Spleen (tissue), 11 donors: Measurements from ENCODE around the gene ZNF76. TPM values are rescaled to one million over a fixed set of nuclear protein-coding genes. Genes with fewer than 3 reads are reported as not detected.

ENCODE experiments used
- DNase-seq: peaks from one replicate; pipeline ENCODE4 v3.0.0-alpha.2; 2020
- H3K27ac ChIP-seq, 8 donors: fragments of 200-600 bp; sonication (generic) in 7 of 8; 1 replicate in 4 of 8; 2 replicates in 4 of 8; pipeline versions ENCODE4 v1.5.0 to v1.8.0; 2016 to 2021; ENCODE audit warnings: inconsistent platforms in 4 of 8, mild to moderate bottlenecking in 4 of 8, moderate library complexity in 1 of 8
- H3K27me3 ChIP-seq, 7 donors: fragments of 200-600 bp; sonication (generic) in 6 of 7; replicated peaks in 1 of 7; 1 replicate in 4 of 7; 2 replicates in 3 of 7; pipeline versions ENCODE4 v1.5.0 to v1.8.0; 2016 to 2021; ENCODE audit warnings: inconsistent platforms in 3 of 7, mild to moderate bottlenecking in 1 of 7
- H3K36me3 ChIP-seq, 6 donors: fragments of 200-600 bp; sonication (generic) in 5 of 6; 1 replicate in 4 of 6; 2 replicates in 2 of 6; pipeline versions ENCODE4 v1.5.0 to v1.8.0; 2016 to 2021; ENCODE audit warnings: inconsistent platforms in 2 of 6
- H3K4me1 ChIP-seq, 6 donors: fragments of 200-600 bp; sonication (generic) in 5 of 6; 1 replicate in 3 of 6; 2 replicates in 3 of 6; pipeline versions ENCODE4 v1.5.0 to v1.8.0; 2016 to 2021; ENCODE audit warnings: inconsistent platforms in 3 of 6
- H3K4me3 ChIP-seq, 8 donors: fragments of 200-600 bp; sonication (generic) in 7 of 8; 1 replicate in 4 of 8; 2 replicates in 4 of 8; pipeline versions ENCODE4 v1.5.0 to v1.8.0; 2016 to 2021; ENCODE audit warnings: inconsistent platforms in 4 of 8, mild to moderate bottlenecking in 4 of 8, moderate library complexity in 2 of 8
- H3K9me3 ChIP-seq, 8 donors: fragments of 200-600 bp; sonication (generic) in 7 of 8; 1 replicate in 4 of 8; 2 replicates in 4 of 8; pipeline versions ENCODE4 v1.5.0 to v1.8.0; 2016 to 2021; ENCODE audit warnings: inconsistent platforms in 4 of 8
- CTCF ChIP-seq, 11 experiments: fragments of 200-600 bp in 7 of 11; fragments of 450-650 bp in 4 of 11; sonication (generic) in 4 of 11; IDR thresholded peaks in 8 of 11; conservative IDR thresholded peaks in 3 of 11; 1 replicate in 7 of 11; 2 replicates in 4 of 11; pipeline versions ENCODE4 v1.4.0 to v1.8.0; 2016 to 2021; ENCODE audit warnings: antibody characterized with exemption in 11 of 11, inconsistent platforms in 4 of 11, mild to moderate bottlenecking in 1 of 11
- POLR2A ChIP-seq, 3 donors: fragments of 450-650 bp; IDR thresholded peaks; one replicate each; pipeline ENCODE4 v1.5.1; 2017; ENCODE audit warnings: antibody characterized with exemption in 3 of 3, mild to moderate bottlenecking in 1 of 3
- POLR2AphosphoS5 ChIP-seq, 3 donors: sonication (generic); formaldehyde crosslinking; IDR thresholded peaks; one replicate each; pipeline ENCODE4 v1.5.1; 2017; ENCODE audit warnings: antibody characterized with exemption in 3 of 3
- WGBS, 5 donors: extraction: QIAGEN DNeasy Blood & Tissue Kit in 3 of 5; methylation state at CpG; one replicate each; pipeline versions ENCODE4 v1.1.5 to v1.1.7; 2013 to 2018; 5-methylcytosine and 5-hydroxymethylcytosine counted together
- intact Hi-C: fragments of 100-400 bp; cut with DNase I; formaldehyde crosslinking; loops from one replicate; pipeline ENCODE4 v1.15.0; 2023; ENCODE audit warnings: low total_unique reads
- polyA plus RNA-seq, 3 donors: library from polyadenylated mRNA; stranded (reverse); fragments of 200-250 nt; gene quantifications; one replicate each; pipeline ENCODE4 v1.2.1, GENCODE V29; 2013
- total RNA-seq, 7 donors: library from RNA; depleted of rRNA in 3 of 7; stranded (reverse); fragments of >200 nt in 3 of 7; fragmentation: NEBNext Ultra II Directional in 4 of 7; extraction: Animal tissue kit (Norgen Biotek cat#: 25700) in 4 of 7; gene quantifications; one replicate each; pipeline versions ENCODE4 v1.1.0 to v1.2.1, GENCODE V29; 2016 to 2021
- donor health status: healthy with polysubstance abuse.
- donor health status: DM: no; HTN: no; CAD: no; lungs with moderate emphysema.
- donor health status: DM: no; HTN: no; CAD: no.
- donor health status: Bipolar disorder and iron deficiency.
- donor health status: healthy.
- donor health status: DM: no; HTN: no; CAD: no.
- donor health status: DM: yes; HTN: yes; CAD: no.

ZNF76 gene
- total and polyA plus RNA-seq, 10 donors: 25.6 to 80.0 (median 57.8) TPM

- no peak overlapping the region for H3K4me3 ChIP-seq
- H3K36me3 ChIP-seq: peaks cover 0 to 98% (median 58%) of the 10 kb centered on the region in 6 donors
- intact Hi-C loops: no loop called here
- no peaks in the 10 kb centered on the region for H3K27me3 ChIP-seq
- TF ChIP-seq CTCF (IDR thresholded peaks at IDR 0.05 in 8 of 11, conservative IDR thresholded peaks at IDR 0.05 in 3 of 11) (no peak), POLR2AphosphoS5 (IDR thresholded peaks at IDR 0.05) (peak in 1 of 3 donors; percentile 55)
- H3K4me1 ChIP-seq: peaks cover 0 to 25% (median 2%) of the 10 kb centered on the region in 6 donors
- no peaks in the 10 kb centered on the region for H3K9me3 ChIP-seq
- H3K27ac ChIP-seq: no peak overlapping the region
- no peak for DNase-seq
- WGBS, 5 donors: 92 to 95% (median 93%) methylated on average over 19 to 20 of the region's 20 CpGs
These were observed 60.0 kb downstream of the ZNF76 start for GRCh38 chr6:35319346-35320030.

GRCh38 chr6:35320031-35320410 lies 60.5 kb downstream of the ZNF76 start:
- Histone ChIP-seq H3K9me3 (no peaks in the 10 kb centered on the region), H3K27ac (no peak overlapping the region), H3K36me3 (peaks cover 0 to 98% (median 63%) of the 10 kb centered on the region in 6 donors), H3K4me1 (peaks cover 0 to 20% (median 2%) of the 10 kb centered on the region in 6 donors), H3K4me3 (no peak overlapping the region), H3K27me3 (no peaks in the 10 kb centered on the region)
- intact Hi-C loops: no loop called here
- TF ChIP-seq POLR2A (IDR thresholded peaks at IDR 0.05): no peak
- TF ChIP-seq CTCF (IDR thresholded peaks at IDR 0.05 in 8 of 11, conservative IDR thresholded peaks at IDR 0.05 in 3 of 11): no peak
- no peak for TF ChIP-seq POLR2AphosphoS5 (IDR thresholded peaks at IDR 0.05)
- DNase-seq: no peak
- 95 to 97% (median 96%) methylated on average over 2 of the region's 2 CpGs for WGBS, 5 donors

GRCh38 chr6:35321091-35321490 lies 61.6 kb downstream of the ZNF76 start:
- H3K27ac ChIP-seq: no peak overlapping the region
- H3K27me3 ChIP-seq: no peaks in the 10 kb centered on the region
- H3K4me1 ChIP-seq: peaks cover 0 to 14% (median 0%) of the 10 kb centered on the region in 6 donors
- H3K9me3 ChIP-seq: no peaks in the 10 kb centered on the region
- TF ChIP-seq POLR2A (IDR thresholded peaks at IDR 0.05) (no peak), CTCF (IDR thresholded peaks at IDR 0.05 in 8 of 11, conservative IDR thresholded peaks at IDR 0.05 in 3 of 11) (no peak), POLR2AphosphoS5 (IDR thresholded peaks at IDR 0.05) (no peak)
- DNase-seq: no peak
- WGBS, 5 donors: 89 to 98% (median 95%) methylated on average over 7 to 8 of the region's 8 CpGs
- intact Hi-C loops: no loop called here
- no peak overlapping the region for H3K4me3 ChIP-seq
- H3K36me3 ChIP-seq: peaks cover 0 to 97% (median 68%) of the 10 kb centered on the region in 6 donors

GRCh38 chr6:35327349-35328027 lies 68.0 kb downstream of the ZNF76 start:
- H3K4me1 ChIP-seq: peaks cover 0 to 18% (median 13%) of the 10 kb centered on the region in 6 donors
- intact Hi-C loops: no loop called here
- peak overlapping the region in 4 of 8 donors; percentile 29 to 65 (median 40) for H3K27ac ChIP-seq
- no peaks in the 10 kb centered on the region for H3K27me3 ChIP-seq
- DNase-seq: peak; percentile 91
- H3K9me3 ChIP-seq: no peaks in the 10 kb centered on the region
- 34 to 42% (median 38%) methylated on average over 7 of the region's 7 CpGs for WGBS, 5 donors
- TF ChIP-seq CTCF (IDR thresholded peaks at IDR 0.05 in 8 of 11, conservative IDR thresholded peaks at IDR 0.05 in 3 of 11): peak; percentile 42 to 77 (median 68)
- TF ChIP-seq POLR2A (IDR thresholded peaks at IDR 0.05): no peak
- peak in 2 of 3 donors; percentile 33 to 45 for TF ChIP-seq POLR2AphosphoS5 (IDR thresholded peaks at IDR 0.05)
- peaks cover 0 to 40% (median 15%) of the 10 kb centered on the region in 6 donors for H3K36me3 ChIP-seq
- no peak overlapping the region for H3K4me3 ChIP-seq
